T-cell (primary cell): ENCODE data around the gene PCNX2. TPM values are rescaled to one million over a fixed set of nuclear protein-coding genes. Genes with fewer than 3 reads are reported as not detected.

Source experiments
- ATAC-seq, 4 experiments: fragments of 200-7000 bp in 3 of 4; fragments of 150-1000 bp in 1 of 4; cut with Tn5 transposase; replicated peaks in 1 of 4; 1 replicate in 3 of 4; 2 replicates in 1 of 4; pipeline ENCODE4 v1.10.0; 2021; ENCODE audit warnings: moderate library complexity in 3 of 4, mild to moderate bottlenecking in 2 of 4, moderate number of reproducible peaks in 1 of 4
- CTCF ChIA-PET, 2 donors: fragments of 300-600 bp; sonication (Branson Sonifier 250); formaldehyde crosslinking; loops; one replicate each; lab custom pipeline; 2022; ENCODE audit warnings: antibody characterized with exemption in 2 of 2; lab: Charles Lee
- POLR2A ChIA-PET, 2 donors: fragments of 300-600 bp; sonication (Branson Sonifier 250); formaldehyde crosslinking; loops; one replicate each; lab custom pipeline; 2022; ENCODE audit warnings: antibody characterized with exemption in 2 of 2; lab: Charles Lee
- DNase-seq, 35 experiments: peaks; one replicate each; pipeline versions ENCODE4 v3.0.0 to v3.0.0-alpha.2; 2013 to 2023
- H3K27ac ChIP-seq: one replicate; pipeline ENCODE4 v1.5.1; 2013; ENCODE audit warnings: low read length
- H3K27me3 ChIP-seq, 2 experiments: replicated peaks in 1 of 2; 1 replicate in 1 of 2; 2 replicates in 1 of 2; pipeline versions ENCODE4 v1.6.1 to v1.7.0; 2013; ENCODE audit warnings: low read length in 1 of 2, mixed read lengths in 1 of 2; ENCODE audit not compliant: control insufficient read depth in 2 of 2, insufficient read depth in 2 of 2; ENCODE audit errors: extremely low read depth in 1 of 2
- H3K36me3 ChIP-seq, 2 donors: 1 replicate in 1 of 2; 2 replicates in 1 of 2; pipeline versions ENCODE4 v1.6.1 to v1.7.0; 2013; ENCODE audit warnings: low read length in 1 of 2; ENCODE audit not compliant: control insufficient read depth in 2 of 2, insufficient read depth in 1 of 2; ENCODE audit errors: extremely low read depth in 1 of 2
- H3K4me1 ChIP-seq, 2 experiments: 1 replicate in 1 of 2; 2 replicates in 1 of 2; pipeline versions ENCODE4 v1.6.1 to v1.7.0; 2013; ENCODE audit warnings: low read length in 2 of 2, mixed read lengths in 1 of 2; ENCODE audit not compliant: insufficient read depth in 2 of 2, control insufficient read depth in 1 of 2; ENCODE audit errors: extremely low read depth in 1 of 2
- H3K4me3 ChIP-seq, 2 donors: 1 replicate in 1 of 2; 2 replicates in 1 of 2; pipeline versions ENCODE4 v1.5.1 to v1.7.0; 2013; ENCODE audit warnings: mild to moderate bottlenecking in 2 of 2, low read length in 1 of 2, moderate library complexity in 1 of 2; ENCODE audit not compliant: control insufficient read depth in 1 of 2; ENCODE audit errors: extremely low read depth in 1 of 2
- H3K9me3 ChIP-seq: 2 replicates; pipeline ENCODE4 v1.7.0; 2013
- H3K27ac Mint-ChIP-seq, 2 donors: one replicate each; pipeline ENCODE4 v1.8.0; 2020 to 2021; ENCODE audit warnings: mild to moderate bottlenecking in 2 of 2, mixed read lengths in 2 of 2
- H3K27me3 Mint-ChIP-seq, 2 donors: one replicate each; pipeline ENCODE4 v1.8.0; 2021 to 2022; ENCODE audit warnings: mixed read lengths in 2 of 2
- H3K36me3 Mint-ChIP-seq: one replicate; pipeline ENCODE4 v1.8.0; 2021; ENCODE audit warnings: mixed read lengths
- H3K4me1 Mint-ChIP-seq, 3 donors: one replicate each; pipeline ENCODE4 v1.8.0; 2020 to 2022; ENCODE audit warnings: mixed read lengths in 3 of 3, mild to moderate bottlenecking in 1 of 3
- H3K4me3 Mint-ChIP-seq, 3 donors: one replicate each; pipeline ENCODE4 v1.8.0; 2020 to 2022; ENCODE audit warnings: mild to moderate bottlenecking in 3 of 3, mixed read lengths in 3 of 3, moderate library complexity in 3 of 3
- H3K9me3 Mint-ChIP-seq, 3 donors: one replicate each; pipeline ENCODE4 v1.8.0; 2020 to 2022; ENCODE audit warnings: mixed read lengths in 3 of 3
- WGBS: methylation state at CpG from one replicate; pipeline ENCODE4 v1.1.5; 2013; ENCODE audit warnings: missing lambda C conversion rate; ENCODE audit not compliant: insufficient coverage; 5-methylcytosine and 5-hydroxymethylcytosine counted together
- total RNA-seq, 35 experiments: library from RNA in 6 of 35; stranded (reverse) in 6 of 35; fragments of 120-200 nt in 1 of 35; gene quantifications; one replicate each; pipeline versions ENCODE4 v1.2.1 to v1.2.4 and lab custom pipeline; 2013 to 2026

PCNX2 gene
- total RNA-seq, 5 donors from 2014 or later (not counting 1 experiment from before 2014, with no cell fraction given), result 47.2 to 91.7 (median 68.6) TPM

- Histone ChIP-seq H3K4me1 (no peaks in the 10 kb centered on the region), H3K4me3 (no peak overlapping the region), H3K27ac (no peak overlapping the region), H3K36me3 (peaks cover 0 to 6% of the 10 kb centered on the region in 2 donors), H3K27me3 (no peaks in the 10 kb centered on the region), H3K9me3 (no peaks in the 10 kb centered on the region)
- Mint-ChIP-seq H3K4me1 (no peaks in the 10 kb centered on the region), H3K27me3 (no peaks in the 10 kb centered on the region), H3K27ac (no peak overlapping the region), H3K9me3 (peaks cover 0 to 5% (median 0%) of the 10 kb centered on the region in 3 donors), H3K4me3 (no peak overlapping the region), H3K36me3 (peaks cover 51% of the 10 kb centered on the region)
- DNase-seq (no peak), ATAC-seq (no peak)
- POLR2A ChIA-PET, result no interaction called here
- CTCF ChIA-PET, result no interaction called here
These were observed 257.7 kb downstream of the PCNX2 start for GRCh38 chr1:233037843-233038242.

GRCh38 chr1:233034836-233035235 lies 260.7 kb downstream of the PCNX2 start:
- Mint-ChIP-seq H3K27ac (no peak overlapping the region), H3K36me3 (peaks cover 42% of the 10 kb centered on the region), H3K27me3 (no peaks in the 10 kb centered on the region), H3K4me1 (no peaks in the 10 kb centered on the region), H3K9me3 (peaks cover 0 to 5% (median 0%) of the 10 kb centered on the region in 3 donors), H3K4me3 (no peak overlapping the region)
- ChIA-PET POLR2A (no interaction called here), CTCF (no interaction called here)
- H3K4me3 ChIP-seq, result no peak overlapping the region
- no peaks in the 10 kb centered on the region for H3K9me3 ChIP-seq
- DNase-seq (no peak), ATAC-seq (no peak)
- H3K27ac ChIP-seq, result no peak overlapping the region
- H3K36me3 ChIP-seq, result peaks cover 2 to 6% of the 10 kb centered on the region in 2 donors
- no CpG with 5 or more reads among the region's 5 CpGs for WGBS
- no peaks in the 10 kb centered on the region for H3K4me1 ChIP-seq
- H3K27me3 ChIP-seq, result no peaks in the 10 kb centered on the region

- CTCF ChIA-PET, result no interaction called here
- no peak overlapping the region for H3K27ac Mint-ChIP-seq
- POLR2A ChIA-PET, result no interaction called here
- Histone ChIP-seq H3K27me3 (no peaks in the 10 kb centered on the region), H3K4me1 (no peaks in the 10 kb centered on the region), H3K36me3 (peaks cover 2 to 6% of the 10 kb centered on the region in 2 donors), H3K27ac (no peak overlapping the region), H3K4me3 (no peak overlapping the region), H3K9me3 (no peaks in the 10 kb centered on the region)
- peaks cover 0 to 5% (median 0%) of the 10 kb centered on the region in 3 donors for H3K9me3 Mint-ChIP-seq
- H3K4me1 Mint-ChIP-seq, result no peaks in the 10 kb centered on the region
- ATAC-seq (no peak), DNase-seq (no peak)
- H3K27me3 Mint-ChIP-seq, result no peaks in the 10 kb centered on the region
- peaks cover 34% of the 10 kb centered on the region for H3K36me3 Mint-ChIP-seq
- 100% methylated on average over 1 of the region's 3 CpGs for WGBS
- no peak overlapping the region for H3K4me3 Mint-ChIP-seq
These were observed 262.2 kb downstream of the PCNX2 start for GRCh38 chr1:233033361-233033760.

GRCh38 chr1:233032916-233033315 lies 262.6 kb downstream of the PCNX2 start:
- Mint-ChIP-seq H3K27ac (no peak overlapping the region), H3K4me3 (no peak overlapping the region), H3K9me3 (peaks cover 0 to 5% (median 0%) of the 10 kb centered on the region in 3 donors), H3K27me3 (no peaks in the 10 kb centered on the region), H3K36me3 (peaks cover 33% of the 10 kb centered on the region), H3K4me1 (no peaks in the 10 kb centered on the region)
- CTCF ChIA-PET, result no interaction called here
- no peak for DNase-seq
- H3K36me3 ChIP-seq, result peaks cover 2 to 6% of the 10 kb centered on the region in 2 donors
- H3K4me3 ChIP-seq, result no peak overlapping the region
- H3K27me3 ChIP-seq, result no peaks in the 10 kb centered on the region
- H3K27ac ChIP-seq, result no peak overlapping the region
- H3K4me1 ChIP-seq, result no peaks in the 10 kb centered on the region
- 67% methylated on average over 1 of the region's 4 CpGs for WGBS
- POLR2A ChIA-PET, result no interaction called here
- no peak for ATAC-seq
- no peaks in the 10 kb centered on the region for H3K9me3 ChIP-seq

GRCh38 chr1:233031521-233031920 lies 264.0 kb downstream of the PCNX2 start:
- no peaks in the 10 kb centered on the region for H3K4me1 Mint-ChIP-seq
- Histone ChIP-seq H3K27ac (no peak overlapping the region), H3K4me1 (no peaks in the 10 kb centered on the region), H3K4me3 (no peak overlapping the region), H3K27me3 (no peaks in the 10 kb centered on the region), H3K36me3 (peaks cover 2 to 6% of the 10 kb centered on the region in 2 donors), H3K9me3 (no peaks in the 10 kb centered on the region)
- ChIA-PET POLR2A (no interaction called here), CTCF (no interaction called here)
- H3K27ac Mint-ChIP-seq, result no peak overlapping the region
- no peak for DNase-seq
- WGBS, result 100% methylated on average over 1 of the region's 3 CpGs
- peaks cover 0 to 5% (median 0%) of the 10 kb centered on the region in 3 donors for H3K9me3 Mint-ChIP-seq
- ATAC-seq, result no peak
- no peaks in the 10 kb centered on the region for H3K27me3 Mint-ChIP-seq
- H3K4me3 Mint-ChIP-seq, result no peak overlapping the region
- peaks cover 34% of the 10 kb centered on the region for H3K36me3 Mint-ChIP-seq

GRCh38 chr1:233027046-233027445 lies 268.5 kb downstream of the PCNX2 start:
- WGBS, result 100% methylated on average over 4 of the region's 5 CpGs
- no peaks in the 10 kb centered on the region for H3K9me3 Mint-ChIP-seq
- H3K27me3 ChIP-seq, result no peaks in the 10 kb centered on the region
- no peaks in the 10 kb centered on the region for H3K4me1 ChIP-seq
- no peaks in the 10 kb centered on the region for H3K27me3 Mint-ChIP-seq
- no peak overlapping the region for H3K4me3 ChIP-seq
- H3K36me3 Mint-ChIP-seq, result peaks cover 27% of the 10 kb centered on the region
- ChIA-PET POLR2A (no interaction called here), CTCF (no interaction called here)
- H3K27ac Mint-ChIP-seq, result no peak overlapping the region
- peaks cover 0 to 2% (median 0%) of the 10 kb centered on the region in 3 donors for H3K4me1 Mint-ChIP-seq
- H3K27ac ChIP-seq, result no peak overlapping the region
- no peaks in the 10 kb centered on the region for H3K9me3 ChIP-seq
- no peak for ATAC-seq
- DNase-seq, result no peak
- H3K4me3 Mint-ChIP-seq, result no peak overlapping the region
- H3K36me3 ChIP-seq, result peaks cover 0 to 2% of the 10 kb centered on the region in 2 donors

GRCh38 chr1:233025567-233025966 lies 270.0 kb downstream of the PCNX2 start:
- Mint-ChIP-seq H3K9me3 (no peaks in the 10 kb centered on the region), H3K36me3 (peaks cover 32% of the 10 kb centered on the region), H3K27ac (no peak overlapping the region), H3K4me1 (peaks cover 0 to 4% (median 2%) of the 10 kb centered on the region in 3 donors), H3K4me3 (no peak overlapping the region), H3K27me3 (no peaks in the 10 kb centered on the region)
- no peak for DNase-seq
- Histone ChIP-seq H3K27ac (no peak overlapping the region), H3K4me1 (no peaks in the 10 kb centered on the region), H3K27me3 (no peaks in the 10 kb centered on the region), H3K4me3 (no peak overlapping the region), H3K9me3 (no peaks in the 10 kb centered on the region), H3K36me3 (no peaks in the 10 kb centered on the region)
- no peak for ATAC-seq
- POLR2A ChIA-PET, result no interaction called here
- no CpG with 5 or more reads among the region's 2 CpGs for WGBS
- CTCF ChIA-PET, result interaction anchor here in 1 of 2 donors (0.7 to 1.2 kb wide), 2 partner anchors 102 to 398 kb away, joined by 3 read pairs; no protein-coding TSS in a partner anchor
